NCI-H2029 treated with DMSO at 0.1 percent for 48 hours (cell line): Measurements from ENCODE around the gene LAMC3.
"Not testable (repeated sequence)": the region's sequence is repeated elsewhere in the genome, so short reads cannot be mapped to it uniquely, and the experiment has no call there.

ENCODE experiments used
- DNase-seq: peaks from one replicate; lab custom pipeline; 2025; lab: John Stamatoyannopoulos, UW

Gene LAMC3

GRCh38 chr9:130992682-130993032, 16.3 kb upstream of the LAMC3 start:
- DNase-seq = no peak

GRCh38 chr9:130993303-130994030, 15.5 kb upstream of the LAMC3 start:
- DNase-seq = no peak

DNA sequence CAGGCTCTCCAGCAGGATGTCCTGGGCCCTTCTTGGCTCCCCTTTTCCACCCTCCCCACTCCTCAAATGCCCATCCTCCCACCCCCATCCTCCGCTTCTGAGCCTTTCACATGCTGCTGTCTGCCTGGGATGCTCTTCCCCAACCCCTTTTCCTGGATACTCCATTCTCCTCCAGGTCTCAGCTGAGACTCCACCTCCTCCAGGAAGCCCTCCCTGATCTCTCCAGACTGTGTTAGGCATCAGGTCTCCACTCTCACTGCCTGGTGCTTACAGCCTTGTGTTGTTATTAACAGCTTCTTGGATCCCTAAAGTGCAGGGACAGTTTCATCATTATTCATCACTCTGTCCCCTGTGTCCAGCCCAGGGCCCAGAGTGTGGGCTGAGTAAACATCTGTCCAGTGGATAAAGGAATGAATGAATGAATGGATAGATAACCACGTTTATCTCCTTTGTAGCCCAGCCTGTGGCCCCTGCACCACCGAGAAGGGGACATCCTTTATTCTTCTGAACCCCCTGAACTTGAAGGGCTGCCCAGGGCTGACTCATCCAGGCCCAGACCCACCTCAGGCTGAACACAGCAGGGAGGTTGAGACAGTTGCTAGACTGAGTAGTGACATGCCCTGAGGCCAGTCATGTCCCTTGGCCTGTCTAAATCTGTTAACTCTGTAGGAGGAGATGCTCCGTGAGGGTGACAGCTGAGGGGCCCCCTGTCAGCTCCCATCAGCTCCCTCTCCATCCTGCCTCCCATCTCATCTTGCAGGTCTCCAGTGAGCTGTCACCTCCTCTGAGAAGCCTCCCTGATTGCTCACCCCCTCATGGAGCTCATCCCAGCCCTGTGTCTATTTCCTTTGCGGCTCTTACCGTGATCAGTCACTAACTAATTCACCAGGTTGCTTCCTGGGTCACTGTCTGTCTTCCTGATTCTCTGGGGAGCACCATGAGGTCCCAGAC, 14.6 kb upstream of the LAMC3 start:
- no peak for DNase-seq

DNA sequence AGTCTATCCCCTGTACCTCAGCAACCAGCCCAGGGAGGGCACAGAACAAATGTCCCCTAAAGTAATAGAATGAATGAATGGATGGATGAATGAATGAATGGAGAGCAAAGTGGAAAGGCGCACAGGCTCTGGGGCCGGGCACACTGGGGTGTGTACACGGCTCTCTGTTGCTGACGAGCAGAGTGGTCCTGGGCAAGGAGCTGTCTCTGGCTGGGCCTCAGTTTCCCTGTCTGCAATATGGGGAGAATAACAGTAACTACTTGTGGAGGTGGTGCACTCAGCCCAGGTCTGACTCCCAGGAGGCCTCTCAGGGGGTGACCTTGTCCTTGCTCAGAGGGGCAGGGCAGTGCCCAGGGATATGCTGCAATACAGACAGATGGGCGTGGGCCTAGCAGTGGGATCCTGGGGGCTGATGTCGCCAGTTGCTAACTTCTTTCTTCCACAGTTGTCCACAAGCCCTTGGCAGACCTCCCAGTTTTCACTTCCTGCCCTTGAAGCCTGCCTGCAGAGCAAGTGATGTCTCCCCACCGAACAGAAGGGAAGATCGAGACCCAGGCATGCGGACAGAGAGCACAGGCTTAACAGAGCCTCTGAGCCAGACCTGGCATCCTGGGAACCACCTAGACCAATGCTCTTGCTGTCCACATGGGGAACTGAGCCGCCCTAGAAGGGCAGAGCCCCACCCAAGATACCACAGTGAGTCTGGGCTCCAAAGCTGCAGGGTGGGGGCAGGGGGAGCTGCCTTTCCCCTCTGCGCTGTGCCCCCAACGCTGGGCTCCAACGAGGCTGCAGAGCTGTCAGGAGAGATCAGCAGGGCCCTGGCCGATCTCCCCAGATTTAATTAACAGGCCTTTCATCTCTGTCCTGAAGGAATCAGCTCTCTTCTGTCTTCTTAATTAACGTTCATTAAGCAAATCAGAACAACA, 13.6 kb upstream of the LAMC3 start:
- DNase-seq = no peak

DNA sequence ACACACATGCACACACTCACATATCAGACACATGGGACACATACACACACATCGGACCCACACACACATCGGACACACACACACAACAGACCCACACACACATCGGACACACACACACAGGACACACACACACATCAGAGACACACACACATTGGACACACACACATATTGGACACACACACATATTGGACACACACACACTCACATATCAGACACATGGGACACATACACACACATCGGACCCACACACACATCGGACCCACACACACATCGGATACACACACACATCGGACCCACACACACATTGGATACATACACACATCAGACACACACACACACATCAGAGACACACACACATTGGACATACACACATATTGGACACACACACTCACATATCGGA, 12.8 kb upstream of the LAMC3 start:
- DNase-seq = no peak

DNA sequence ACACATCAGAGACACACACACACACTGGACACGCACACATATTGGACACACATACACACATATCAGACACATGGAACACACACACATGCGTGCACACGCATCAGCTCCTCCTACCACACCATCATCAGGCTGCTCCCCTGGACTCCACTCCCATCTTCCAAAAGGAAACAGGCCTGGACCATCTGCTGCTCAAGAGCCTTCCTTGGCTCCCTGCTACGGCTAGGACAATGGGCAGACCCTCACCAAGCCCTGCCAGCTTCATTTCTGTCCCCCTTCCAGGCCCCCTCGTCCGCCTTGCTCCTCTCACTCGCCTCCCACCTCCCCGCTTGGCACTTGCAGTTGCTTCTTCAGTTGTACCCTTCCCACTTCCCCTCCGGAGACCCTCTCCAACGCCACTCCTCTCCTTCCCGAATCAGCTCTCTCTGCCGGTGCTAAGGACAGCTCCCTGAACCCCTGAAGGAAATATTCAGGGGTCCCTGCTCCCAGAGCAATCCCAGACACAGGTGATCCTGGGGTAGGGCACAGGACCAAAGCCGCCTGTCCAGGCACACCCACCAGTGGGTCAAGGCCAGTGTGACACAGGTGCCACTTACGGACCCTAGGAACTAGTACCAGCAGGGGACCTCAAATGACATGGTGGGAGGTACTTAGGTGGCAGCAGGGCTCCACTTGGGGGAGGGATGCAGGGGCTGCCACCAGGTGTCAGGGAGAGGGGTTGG, 12.1 kb upstream of the LAMC3 start:
- DNase-seq = no peak

DNA sequence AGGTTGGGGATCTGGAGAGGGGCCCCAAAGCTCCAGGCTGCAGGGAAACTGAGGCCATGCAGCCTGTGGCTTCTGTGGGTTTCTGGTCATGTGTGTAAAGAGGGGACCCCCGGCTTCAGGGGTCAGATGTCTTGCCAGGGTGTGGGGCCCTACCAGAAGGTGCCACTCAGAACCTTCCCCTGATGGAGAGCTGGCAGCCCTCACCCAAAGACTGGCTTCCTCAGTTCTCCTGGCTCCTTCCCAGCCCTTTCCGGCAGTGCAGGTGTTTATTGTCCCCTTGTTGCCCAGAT, 11.6 kb upstream of the LAMC3 start:
- DNase-seq = no peak

- DNase-seq = no peak
These were observed 10.9 kb upstream of the LAMC3 start for GRCh38 chr9:130997925-130998596.

GRCh38 chr9:130998597-130999244, 10.3 kb upstream of the LAMC3 start:
- DNase-seq = no peak

- DNase-seq = no peak
These were observed 9.7 kb upstream of the LAMC3 start for GRCh38 chr9:130999245-130999623.

DNA sequence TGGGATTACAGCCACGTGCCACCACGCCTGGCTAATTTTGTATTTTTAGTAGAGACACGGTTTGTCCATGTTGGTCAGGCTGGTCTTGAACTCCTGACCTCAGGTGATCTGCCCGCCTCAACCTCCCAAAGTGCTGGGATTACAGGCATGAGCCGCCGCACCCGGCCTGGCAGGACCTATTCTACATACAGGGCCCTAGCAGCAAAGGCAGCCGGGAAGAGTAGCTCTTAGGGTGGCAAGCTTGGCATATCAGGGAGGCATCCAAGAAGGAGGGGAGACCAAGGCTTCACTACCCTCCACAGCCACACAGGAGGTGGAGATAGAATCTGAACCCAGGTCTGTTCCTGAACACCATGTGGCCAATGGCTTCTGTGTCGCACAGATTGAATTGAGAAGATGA, 8.4 kb upstream of the LAMC3 start:
- not testable (repeated sequence) for DNase-seq

GRCh38 chr9:131001021-131001420, 8.0 kb upstream of the LAMC3 start:
- no peak for DNase-seq

- DNase-seq = no peak
These were observed 7.0 kb upstream of the LAMC3 start for GRCh38 chr9:131001990-131002389.

DNA sequence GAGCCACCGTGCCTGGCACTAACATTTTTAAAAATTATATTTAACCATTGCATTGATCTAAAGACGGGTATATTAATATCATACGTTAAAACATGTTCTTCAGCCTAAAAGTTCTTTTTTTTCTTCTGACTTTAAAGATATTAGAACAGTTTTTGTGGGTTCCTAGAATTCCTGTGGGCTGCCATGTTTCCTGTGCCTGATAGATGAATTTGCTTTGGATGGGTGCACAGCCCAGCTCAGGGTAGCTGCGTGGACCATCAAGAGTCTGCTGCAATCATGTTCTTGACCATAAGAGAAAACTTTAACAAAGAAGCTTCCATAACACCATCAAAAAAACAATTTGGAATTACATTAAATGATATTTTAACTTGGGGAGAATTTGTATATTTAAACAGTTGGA, 2.4 kb upstream of the LAMC3 start:
- no peak for DNase-seq

- no peak for DNase-seq
These were observed 888 bp upstream of the LAMC3 start for GRCh38 chr9:131008086-131008485.

GRCh38 chr9:131008563-131008908, 438 bp upstream of the LAMC3 start:
- DNase-seq = no peak

- DNase-seq = no peak
These were observed 1.7 kb downstream of the LAMC3 start for GRCh38 chr9:131010482-131011273.

- DNase-seq = no peak
These were observed 2.5 kb downstream of the LAMC3 start for GRCh38 chr9:131011274-131012022.

DNA sequence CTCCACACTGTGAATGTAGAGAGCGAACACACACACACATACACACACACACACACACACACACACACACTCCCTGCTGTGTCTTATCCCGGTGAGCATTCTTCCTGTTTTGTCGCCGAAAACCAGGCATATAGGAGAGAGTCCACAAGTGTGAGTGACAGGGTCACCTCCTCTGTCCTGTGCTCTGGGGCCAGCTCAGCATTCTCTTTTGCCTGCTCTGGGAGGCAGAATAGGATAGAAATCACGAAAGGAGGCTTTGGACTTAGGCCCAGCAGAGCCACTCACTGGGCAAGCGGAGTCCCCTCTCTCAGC, 3.0 kb downstream of the LAMC3 start:
- no peak for DNase-seq
